Measurements from ENCODE around the gene SLC1A4.

GRCh38 chr2:64979744-64980143 is 9.5 kb upstream of the SLC1A4 start:
- TF ChIP-seq CTCF (IDR thresholded peaks at IDR 0.05; ENCODE audit: insufficient read depth, low read depth, low read length) (no peak), EZH2 (IDR thresholded peaks at IDR 0.05; ENCODE audit: insufficient read depth, low read length) (no peak)
